Stimulated activated CD8-positive, alpha-beta memory T cell treated with anti-CD3 and anti-CD28 coated beads, Interleukin-4, amount 100 ng/mL, for 24 hours (primary cell): Measurements from ENCODE around the gene ABCC4.
A peak's percentile ranks its signal among the peaks of the same experiment; 100 is the strongest.

Source experiments
- DNase-seq: peaks from one replicate; pipeline ENCODE4 v3.0.0-alpha.2; 2020; ENCODE audit warnings: low read depth

ABCC4 gene

GRCh38 chr13:95301183-95301967, at the start of gene ABCC4:
Gene ABCC4 (minus strand): TSS chr13:95301451. CDS start chr13:95301314, 137 bp downstream.
- peak; percentile 44 for DNase-seq

- no peak for DNase-seq
Measured at GRCh38 chr13:95349267-95349666, 48.0 kb upstream of the ABCC4 start.

- DNase-seq, result no peak
Measured at GRCh38 chr13:95343944-95344343, 42.7 kb upstream of the ABCC4 start.

- DNase-seq, result no peak
Measured at GRCh38 chr13:95341441-95341840, 40.2 kb upstream of the ABCC4 start.

GRCh38 chr13:95338905-95339304, 37.7 kb upstream of the ABCC4 start:
- no peak for DNase-seq

GRCh38 chr13:95337597-95337996, 36.3 kb upstream of the ABCC4 start:
- no peak for DNase-seq

- no peak for DNase-seq
Measured at GRCh38 chr13:95335667-95336066, 34.4 kb upstream of the ABCC4 start.

GRCh38 chr13:95328386-95328785, 27.1 kb upstream of the ABCC4 start:
- DNase-seq, result no peak

GRCh38 chr13:95327190-95327589, 25.9 kb upstream of the ABCC4 start:
- no peak for DNase-seq

GRCh38 chr13:95326695-95327094, 25.4 kb upstream of the ABCC4 start:
- no peak for DNase-seq

GRCh38 chr13:95325485-95325884, 24.2 kb upstream of the ABCC4 start:
- no peak for DNase-seq

GRCh38 chr13:95323930-95324662, 22.8 kb upstream of the ABCC4 start:
- no peak for DNase-seq

- DNase-seq, result no peak
Measured at GRCh38 chr13:95319551-95320274, 18.5 kb upstream of the ABCC4 start.

GRCh38 chr13:95317039-95317989, 16.1 kb upstream of the ABCC4 start:
- DNase-seq, result no peak

GRCh38 chr13:95315752-95316151, 14.5 kb upstream of the ABCC4 start:
- DNase-seq, result no peak

- DNase-seq, result no peak
Measured at GRCh38 chr13:95307507-95307906, 6.3 kb upstream of the ABCC4 start.

GRCh38 chr13:95304453-95304852, 3.2 kb upstream of the ABCC4 start:
- DNase-seq, result no peak

- DNase-seq, result no peak
Measured at GRCh38 chr13:95301968-95302393, 730 bp upstream of the ABCC4 start.

- peak; percentile 36 for DNase-seq
Measured at GRCh38 chr13:95300625-95301182, 547 bp downstream of the ABCC4 start.

- DNase-seq, result no peak
Measured at GRCh38 chr13:95298971-95299621, 2.2 kb downstream of the ABCC4 start.
